Esophagus squamous epithelium (tissue), 5 donors: ENCODE results near the gene CREB5. TPM values are rescaled to one million over a fixed set of nuclear protein-coding genes. Genes with fewer than 3 reads are reported as not detected.

Experiments used
- DNase-seq: peaks from one replicate; lab custom pipeline; 2025; lab: John Stamatoyannopoulos, UW
- H3K27ac ChIP-seq, 4 donors: fragments of 200-600 bp; sonication (generic); one replicate each; pipeline ENCODE4 v1.5.1; 2016 to 2019; ENCODE audit warnings: mild to moderate bottlenecking in 1 of 4
- H3K27me3 ChIP-seq, 4 donors: fragments of 200-600 bp; sonication (generic); 1 replicate in 3 of 4; 2 replicates in 1 of 4; pipeline versions ENCODE4 v1.5.1 to v1.6.0; 2017 to 2021; ENCODE audit warnings: antibody characterized with exemption in 1 of 4
- H3K36me3 ChIP-seq, 3 donors: fragments of 200-600 bp; sonication (generic); one replicate each; pipeline ENCODE4 v1.5.1; 2016 to 2019
- H3K4me1 ChIP-seq, 3 donors: fragments of 200-600 bp; sonication (generic); one replicate each; pipeline ENCODE4 v1.5.1; 2017 to 2019
- H3K4me3 ChIP-seq, 4 donors: fragments of 200-600 bp; sonication (generic); 1 replicate in 3 of 4; 2 replicates in 1 of 4; pipeline ENCODE4 v1.5.1; 2016 to 2019; ENCODE audit warnings: mild to moderate bottlenecking in 2 of 4, moderate library complexity in 1 of 4
- H3K9me3 ChIP-seq, 3 donors: fragments of 200-600 bp; sonication (generic); one replicate each; pipeline ENCODE4 v1.5.1; 2016 to 2019
- CTCF ChIP-seq, 6 experiments: fragments of 450-650 bp in 4 of 6; fragments of 200-600 bp in 2 of 6; sonication (generic) in 2 of 6; IDR thresholded peaks; one replicate each; pipeline ENCODE4 v1.5.1; 2016 to 2019; ENCODE audit warnings: antibody characterized with exemption in 6 of 6, mild to moderate bottlenecking in 4 of 6, moderate library complexity in 4 of 6
- POLR2A ChIP-seq, 4 donors: fragments of 450-650 bp; IDR thresholded peaks; one replicate each; pipeline ENCODE4 v1.6.1; 2017; ENCODE audit warnings: antibody characterized with exemption in 4 of 4, mild to moderate bottlenecking in 4 of 4, moderate library complexity in 3 of 4
- WGBS, 2 donors: methylation state at CpG; one replicate each; pipeline ENCODE4 v1.1.5; 2018; 5-methylcytosine and 5-hydroxymethylcytosine counted together
- intact Hi-C: fragments of 100-400 bp; cut with DNase I; formaldehyde crosslinking; loops from one replicate; pipeline ENCODE4 v1.15.0; 2022
- total RNA-seq, 4 donors: library from RNA; depleted of rRNA; stranded (reverse); fragments of >200 nt; gene quantifications; one replicate each; pipeline ENCODE4 v1.1.0, GENCODE V29; 2016
- donor health status: DM: yes; HTN: yes; CAD: no.

CREB5 gene
- total RNA-seq, 4 donors from 2014 or later, result 0.30 to 5.0 (median 2.2) TPM

GRCh38 chr7:28483908-28484605 lies 71.7 kb downstream of the CREB5 start:
- no peak for DNase-seq
- Histone ChIP-seq H3K4me3 (no peak overlapping the region), H3K27ac (no peak overlapping the region), H3K9me3 (no peaks in the 10 kb centered on the region), H3K36me3 (no peaks in the 10 kb centered on the region), H3K4me1 (peaks cover 0 to 7% (median 0%) of the 10 kb centered on the region in 3 donors), H3K27me3 (no peaks in the 10 kb centered on the region)
- intact Hi-C loops, result no loop called here
- WGBS, 2 donors, result 36 to 40% methylated on average over 2 of the region's 2 CpGs
- TF ChIP-seq POLR2A (IDR thresholded peaks at IDR 0.05) (no peak), CTCF (IDR thresholded peaks at IDR 0.05) (no peak)

- DNase-seq, result no peak
- Histone ChIP-seq H3K27me3 (no peaks in the 10 kb centered on the region), H3K9me3 (no peaks in the 10 kb centered on the region), H3K4me3 (no peak overlapping the region), H3K4me1 (peaks cover 0 to 7% (median 0%) of the 10 kb centered on the region in 3 donors), H3K27ac (no peak overlapping the region), H3K36me3 (no peaks in the 10 kb centered on the region)
- intact Hi-C loops, result no loop called here
- TF ChIP-seq CTCF (IDR thresholded peaks at IDR 0.05) (no peak), POLR2A (IDR thresholded peaks at IDR 0.05) (no peak)
- 82 to 83% methylated on average over 4 of the region's 4 CpGs for WGBS, 2 donors
Observed at GRCh38 chr7:28484606-28484935, 72.3 kb downstream of the CREB5 start.

- no peak overlapping the region for H3K4me3 ChIP-seq
- WGBS, 2 donors, result 94 to 95% methylated on average over 4 of the region's 4 CpGs
- TF ChIP-seq CTCF (IDR thresholded peaks at IDR 0.05) (no peak), POLR2A (IDR thresholded peaks at IDR 0.05) (no peak)
- H3K4me1 ChIP-seq, result peaks cover 0 to 7% (median 0%) of the 10 kb centered on the region in 3 donors
- no peak for DNase-seq
- H3K27ac ChIP-seq, result no peak overlapping the region
- no peaks in the 10 kb centered on the region for H3K36me3 ChIP-seq
- intact Hi-C loops, result no loop called here
- no peaks in the 10 kb centered on the region for H3K9me3 ChIP-seq
- H3K27me3 ChIP-seq, result no peaks in the 10 kb centered on the region
Observed at GRCh38 chr7:28487487-28487886, 75.2 kb downstream of the CREB5 start.

- Histone ChIP-seq H3K9me3 (no peaks in the 10 kb centered on the region), H3K4me1 (peaks cover 0 to 7% (median 0%) of the 10 kb centered on the region in 3 donors), H3K36me3 (no peaks in the 10 kb centered on the region), H3K4me3 (no peak overlapping the region), H3K27ac (no peak overlapping the region), H3K27me3 (no peaks in the 10 kb centered on the region)
- intact Hi-C loops, result no loop called here
- no peak for TF ChIP-seq POLR2A (IDR thresholded peaks at IDR 0.05)
- TF ChIP-seq CTCF (IDR thresholded peaks at IDR 0.05), result no peak
- DNase-seq, result no peak
- WGBS, 2 donors, result 29 to 42% methylated on average over 9 of the region's 9 CpGs
Observed at GRCh38 chr7:28488061-28488791, 75.9 kb downstream of the CREB5 start.

- intact Hi-C loops, result no loop called here
- Histone ChIP-seq H3K9me3 (no peaks in the 10 kb centered on the region), H3K27me3 (no peaks in the 10 kb centered on the region), H3K36me3 (no peaks in the 10 kb centered on the region), H3K4me3 (no peak overlapping the region), H3K27ac (no peak overlapping the region), H3K4me1 (peaks cover 0 to 7% (median 0%) of the 10 kb centered on the region in 3 donors)
- no peak for DNase-seq
- TF ChIP-seq CTCF (IDR thresholded peaks at IDR 0.05), result no peak
- TF ChIP-seq POLR2A (IDR thresholded peaks at IDR 0.05), result no peak
- 86 to 91% methylated on average over 9 to 11 of the region's 11 CpGs for WGBS, 2 donors
Observed at GRCh38 chr7:28490831-28491230, 78.5 kb downstream of the CREB5 start.
